Left forelimb (tissue), 1 donor: ENCODE data around the gene DHCR24.
"Not testable (repeated sequence)": the region's sequence is repeated elsewhere in the genome, so short reads cannot be mapped to it uniquely, and the experiment has no call there.

ENCODE experiments used
- DNase-seq: peaks from one replicate; pipeline ENCODE4 v3.0.0-alpha.2; 2018; ENCODE audit warnings: low spot score

The DHCR24 gene

DNA sequence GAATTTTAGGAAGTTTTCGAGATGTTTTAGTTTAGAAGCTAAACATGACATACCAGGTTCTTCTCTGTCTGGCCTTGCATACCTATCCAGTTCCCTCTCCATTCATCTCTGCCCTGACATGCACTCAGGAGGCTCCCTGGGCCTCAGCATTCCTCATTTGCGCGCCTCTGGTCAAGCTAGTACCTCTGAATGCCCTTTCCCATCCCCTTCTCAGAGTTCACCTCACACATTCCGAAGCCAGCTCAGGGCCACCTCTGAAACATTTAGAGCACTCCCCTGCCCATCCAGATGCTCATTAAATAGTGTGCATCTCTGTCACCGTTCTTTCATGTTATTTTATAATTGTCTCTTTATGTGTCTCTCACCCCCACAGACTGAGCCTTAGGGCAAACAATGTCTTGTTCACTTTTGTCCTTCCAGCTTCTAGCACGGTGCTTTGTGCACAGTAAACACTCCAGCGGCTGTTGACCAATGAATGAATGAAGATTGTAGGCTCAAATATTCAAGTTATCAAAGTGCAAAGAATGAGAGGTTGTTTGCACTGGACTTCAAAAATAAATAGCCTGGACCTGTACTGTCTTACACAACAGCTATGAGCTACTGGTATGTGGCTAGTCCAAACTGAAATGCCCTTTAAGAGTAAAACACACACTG lies 1.2 kb upstream of the DHCR24 start:
- no peak for DNase-seq

DNA sequence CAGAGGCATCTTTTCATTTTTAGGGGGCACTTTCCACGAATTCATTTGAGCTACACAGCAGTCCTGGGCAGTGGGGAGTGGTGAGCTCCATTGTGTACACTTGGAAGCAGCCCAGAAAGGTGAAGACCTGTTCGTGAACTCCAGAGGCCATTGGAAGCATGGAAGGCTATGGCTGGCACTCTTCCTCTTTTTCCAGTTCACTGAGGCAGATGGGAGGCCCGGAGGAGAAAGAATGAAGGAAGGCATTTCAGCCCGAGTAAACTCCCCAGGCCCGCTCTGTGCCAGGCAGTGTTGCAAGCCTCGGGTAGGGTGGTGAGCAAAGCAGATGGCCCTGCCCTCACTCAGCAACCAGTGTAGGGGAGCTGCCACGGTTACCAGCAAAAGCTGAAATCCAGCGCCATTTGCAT lies 673 bp upstream of the DHCR24 start:
- DNase-seq, result no peak

DNA sequence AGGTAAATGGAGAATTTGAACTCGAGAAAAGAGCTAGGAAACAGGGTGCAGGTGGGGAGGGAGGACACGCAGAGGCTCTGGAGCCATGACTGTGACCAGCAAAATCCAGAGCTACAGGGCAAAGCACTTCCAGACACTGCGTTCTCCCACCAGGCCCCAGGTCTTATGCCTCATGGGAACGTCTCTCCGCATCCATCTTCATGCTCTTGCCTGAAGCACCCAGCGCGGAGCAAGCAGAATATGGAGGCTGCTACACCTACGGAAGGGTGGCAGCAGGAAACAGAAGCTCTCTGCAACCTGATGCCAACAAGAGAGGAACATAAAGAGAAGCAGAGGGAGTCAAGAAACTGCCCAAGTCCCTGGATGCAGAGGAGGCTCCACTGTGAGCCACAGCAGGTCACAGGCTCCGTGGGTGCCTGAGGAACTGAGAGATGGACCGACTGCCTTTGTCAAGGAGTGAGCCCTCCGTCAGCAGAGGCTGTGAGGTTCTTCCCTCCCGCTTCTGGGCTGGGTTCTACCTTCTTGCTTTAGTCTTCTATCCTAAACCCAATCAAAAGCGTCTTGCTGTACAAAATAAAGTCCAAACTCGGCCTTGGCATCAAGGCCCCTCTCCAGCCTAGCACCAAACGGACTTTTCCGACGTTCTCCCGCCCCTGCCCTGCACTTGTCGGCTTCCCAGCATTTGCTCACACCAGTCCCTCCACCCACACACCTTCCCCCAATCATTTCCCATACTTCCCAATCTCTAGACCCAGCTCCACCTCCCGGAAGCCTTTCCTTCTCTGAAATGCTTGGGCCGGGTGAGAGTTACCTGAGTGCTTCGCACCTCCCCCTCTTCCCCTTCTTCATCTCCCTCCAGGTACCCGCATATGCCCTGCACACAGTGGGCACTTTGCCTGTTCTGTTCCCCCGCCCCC lies 930 bp downstream of the DHCR24 start:
- no peak for DNase-seq

GRCh38 chr1:54885237-54885679 lies 1.7 kb downstream of the DHCR24 start:
- DNase-seq, result no peak

DNA sequence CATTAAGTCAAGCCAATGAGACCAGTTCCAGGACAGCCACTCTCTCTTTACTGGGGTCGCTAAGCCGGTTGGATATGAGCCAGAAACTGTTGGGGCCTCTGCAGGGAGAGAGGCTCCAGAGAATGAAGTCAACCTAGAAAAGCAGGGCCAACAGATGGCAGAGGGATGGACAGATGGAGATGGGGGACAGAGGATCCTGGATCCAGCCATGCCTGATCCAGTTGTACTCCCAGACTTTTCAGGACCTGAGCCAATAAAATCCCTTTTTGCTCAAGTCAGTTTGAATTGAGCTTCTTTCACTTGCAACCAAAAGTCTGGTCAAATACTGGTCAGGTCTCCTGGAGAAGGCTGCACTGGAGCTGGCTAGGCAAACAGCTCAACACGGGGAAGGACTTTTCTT lies 2.2 kb downstream of the DHCR24 start:
- DNase-seq, result no peak

DNA sequence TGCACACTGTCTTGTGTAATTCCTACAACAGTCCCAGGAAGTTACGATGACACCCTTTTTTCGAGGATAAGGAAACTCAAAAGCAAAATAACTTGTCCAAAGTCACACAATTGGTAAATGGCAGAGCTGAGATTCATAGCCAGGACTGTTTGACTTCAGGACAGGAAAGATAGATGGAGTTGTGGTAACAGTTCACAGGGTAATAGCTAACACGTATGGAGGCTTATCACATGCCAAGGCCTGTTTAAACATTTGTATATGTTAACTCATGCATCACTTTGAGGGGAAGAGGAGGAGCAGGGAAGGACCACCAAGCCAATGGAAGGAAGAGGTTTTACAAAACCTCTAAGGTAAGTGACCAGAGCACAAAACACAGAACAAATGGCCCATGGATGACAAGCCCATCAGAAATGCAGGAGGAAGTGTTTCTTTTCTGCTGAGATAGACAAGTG lies 2.8 kb downstream of the DHCR24 start:
- DNase-seq, result no peak

- DNase-seq, result no peak
Measured at GRCh38 chr1:54883349-54884102, 3.5 kb downstream of the DHCR24 start.

GRCh38 chr1:54882519-54882918 lies 4.5 kb downstream of the DHCR24 start:
- DNase-seq, result no peak

GRCh38 chr1:54881604-54882003 lies 5.4 kb downstream of the DHCR24 start:
- not testable (repeated sequence) for DNase-seq

DNA sequence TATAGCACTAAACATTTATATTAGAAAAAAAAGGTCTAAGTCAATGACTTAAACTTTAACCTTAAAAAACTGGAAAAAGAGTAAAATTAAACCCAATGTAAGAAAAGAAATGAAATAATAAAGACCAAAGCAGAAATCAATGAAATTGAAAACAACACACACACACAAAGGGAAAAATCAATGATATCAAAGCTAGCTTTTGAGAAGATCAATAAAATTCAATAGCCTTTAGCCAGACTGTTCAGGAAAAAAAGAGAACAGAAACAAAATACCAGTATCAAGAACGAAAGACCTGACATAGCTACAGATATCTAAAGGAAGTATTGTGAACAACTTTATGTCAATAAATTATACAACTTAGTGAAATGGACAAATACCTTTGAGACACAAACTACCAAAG lies 7.1 kb downstream of the DHCR24 start:
- no peak for DNase-seq

- DNase-seq, result no peak
Measured at GRCh38 chr1:54876814-54877213, 10.2 kb downstream of the DHCR24 start.

- DNase-seq, result no peak
Measured at GRCh38 chr1:54875000-54875399, 12.0 kb downstream of the DHCR24 start.

DNA sequence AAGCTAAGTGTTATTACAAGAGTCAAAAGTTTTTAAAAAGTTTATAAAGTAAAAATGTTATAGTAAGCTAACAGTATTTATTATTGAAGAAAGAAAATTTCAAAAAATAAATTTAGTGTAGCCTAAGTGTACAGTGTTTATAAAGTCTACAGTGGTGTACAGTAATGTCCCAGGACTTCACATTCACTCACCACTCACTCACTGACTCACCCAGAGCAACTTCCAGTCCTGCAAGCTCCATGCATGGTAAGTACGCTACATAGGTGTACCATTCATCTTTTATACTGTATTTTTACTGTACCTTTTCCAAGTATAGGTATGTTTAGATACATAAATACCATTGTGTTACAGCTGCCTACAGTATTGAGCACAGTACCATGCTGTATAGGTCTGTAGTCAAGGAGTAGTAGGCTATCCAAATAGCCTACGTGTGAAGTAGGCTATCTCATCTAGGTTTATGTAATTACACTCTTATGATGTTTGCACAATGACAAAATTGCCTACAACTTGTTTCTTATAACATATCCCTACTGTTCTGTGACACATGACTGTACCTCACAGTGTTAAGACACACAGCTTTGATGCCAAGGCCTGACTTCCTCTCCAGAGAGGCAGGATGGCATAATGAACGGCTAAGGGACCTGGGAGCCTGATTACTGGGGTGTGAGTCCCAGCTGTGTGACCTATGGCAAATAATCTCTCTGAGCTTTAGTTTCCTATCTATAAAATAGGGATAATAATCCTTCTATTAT lies 12.7 kb downstream of the DHCR24 start:
- no peak for DNase-seq

DNA sequence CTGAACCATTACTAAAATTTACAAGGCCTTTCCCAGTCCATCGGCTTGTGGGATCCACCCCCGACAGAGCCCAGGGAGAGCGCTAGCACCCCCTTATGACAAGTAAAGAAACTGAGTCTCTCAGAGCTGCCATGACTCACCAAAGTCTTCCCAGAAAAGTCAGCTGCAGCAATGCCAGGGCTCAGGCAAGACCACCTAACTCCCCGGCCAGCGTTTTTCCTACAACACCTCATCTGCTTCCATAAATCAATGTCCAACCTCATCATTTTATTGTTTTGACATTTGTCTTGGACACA lies 15.0 kb downstream of the DHCR24 start:
- no peak for DNase-seq

DNA sequence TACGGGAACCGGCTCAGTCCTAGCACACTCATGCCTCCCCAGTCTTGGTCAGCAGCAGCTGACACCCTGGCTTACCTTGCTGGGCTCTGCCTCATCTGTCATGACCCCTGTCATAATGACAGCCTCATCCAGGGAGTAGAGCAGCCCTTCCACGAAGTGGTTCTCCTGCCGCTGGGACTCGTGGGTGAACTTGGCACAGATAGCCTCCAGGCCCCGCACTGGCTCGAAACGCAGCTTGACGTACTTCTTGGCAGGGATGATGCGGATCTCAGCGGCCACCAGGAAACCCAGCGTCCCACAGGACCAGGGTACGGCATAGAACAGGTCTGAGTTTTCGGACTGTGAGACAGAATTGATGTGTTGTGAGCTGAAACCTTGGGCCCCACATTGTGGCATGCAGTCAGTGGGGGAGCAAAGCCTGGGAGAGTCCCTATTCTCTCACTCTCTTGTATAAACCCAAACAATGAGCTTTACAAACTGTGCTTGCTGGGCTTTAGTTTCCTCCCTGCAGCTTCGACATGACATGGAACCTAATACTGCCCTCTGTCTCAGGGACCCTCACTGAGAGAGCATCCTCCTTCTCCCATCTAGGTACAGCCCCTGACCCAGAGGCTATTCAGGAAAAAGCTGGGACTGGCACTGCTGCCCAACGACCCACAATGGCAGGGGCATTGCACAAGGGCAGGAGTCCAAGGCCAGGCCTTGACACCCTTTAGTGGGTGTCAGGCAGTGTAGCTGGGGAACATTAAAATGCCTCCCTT lies 15.5 kb downstream of the DHCR24 start:
- no peak for DNase-seq

GRCh38 chr1:54870869-54871268 lies 16.1 kb downstream of the DHCR24 start:
- no peak for DNase-seq

DNA sequence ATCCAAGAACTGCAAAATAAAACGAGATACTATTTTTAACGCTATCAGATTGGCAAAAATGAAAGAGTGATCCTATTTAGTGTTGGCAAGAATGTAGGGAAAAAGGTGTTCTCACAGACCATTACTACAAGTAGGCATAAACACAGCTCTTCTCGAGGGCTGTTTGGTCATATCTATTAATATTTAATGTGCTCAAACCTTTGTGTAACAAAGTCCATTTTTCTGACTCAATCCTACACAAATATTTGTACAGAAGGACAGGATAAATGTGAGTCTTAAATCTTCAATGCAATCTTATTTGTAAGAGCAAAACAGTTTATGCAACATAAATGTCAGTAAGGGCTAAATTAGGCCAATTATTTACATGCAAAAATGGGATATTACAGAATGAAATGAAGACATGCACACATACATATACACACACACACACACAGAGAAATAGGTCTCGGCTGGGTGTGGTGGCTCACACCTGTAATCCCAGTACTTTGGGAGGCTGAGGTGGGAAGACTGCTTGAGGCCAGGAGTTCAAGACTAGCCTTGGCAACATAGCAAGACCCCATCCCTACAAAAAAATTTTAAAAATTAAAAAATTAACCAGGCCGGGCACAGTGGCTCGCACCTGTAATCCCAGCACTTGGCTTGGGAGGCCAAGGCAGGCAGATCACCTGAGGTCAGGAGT lies 17.7 kb downstream of the DHCR24 start:
- DNase-seq, result no peak

DNA sequence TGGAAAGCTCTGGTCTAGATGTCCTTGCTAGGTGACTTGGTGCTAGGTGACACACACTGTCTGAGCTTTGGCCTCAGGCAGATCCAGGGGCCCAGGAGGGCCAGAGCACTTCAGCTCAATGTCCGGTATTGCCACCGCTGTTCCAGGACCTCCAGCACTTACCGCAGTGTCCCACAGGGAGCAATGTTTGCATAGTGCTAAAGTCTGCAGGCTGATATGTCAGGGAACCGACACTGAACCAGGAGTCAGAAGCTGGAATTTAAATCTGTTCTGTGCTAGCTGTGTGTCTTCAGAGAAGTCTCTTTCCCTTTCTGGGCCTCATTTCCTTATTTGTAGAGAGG lies 19.3 kb downstream of the DHCR24 start:
- no peak for DNase-seq

DNA sequence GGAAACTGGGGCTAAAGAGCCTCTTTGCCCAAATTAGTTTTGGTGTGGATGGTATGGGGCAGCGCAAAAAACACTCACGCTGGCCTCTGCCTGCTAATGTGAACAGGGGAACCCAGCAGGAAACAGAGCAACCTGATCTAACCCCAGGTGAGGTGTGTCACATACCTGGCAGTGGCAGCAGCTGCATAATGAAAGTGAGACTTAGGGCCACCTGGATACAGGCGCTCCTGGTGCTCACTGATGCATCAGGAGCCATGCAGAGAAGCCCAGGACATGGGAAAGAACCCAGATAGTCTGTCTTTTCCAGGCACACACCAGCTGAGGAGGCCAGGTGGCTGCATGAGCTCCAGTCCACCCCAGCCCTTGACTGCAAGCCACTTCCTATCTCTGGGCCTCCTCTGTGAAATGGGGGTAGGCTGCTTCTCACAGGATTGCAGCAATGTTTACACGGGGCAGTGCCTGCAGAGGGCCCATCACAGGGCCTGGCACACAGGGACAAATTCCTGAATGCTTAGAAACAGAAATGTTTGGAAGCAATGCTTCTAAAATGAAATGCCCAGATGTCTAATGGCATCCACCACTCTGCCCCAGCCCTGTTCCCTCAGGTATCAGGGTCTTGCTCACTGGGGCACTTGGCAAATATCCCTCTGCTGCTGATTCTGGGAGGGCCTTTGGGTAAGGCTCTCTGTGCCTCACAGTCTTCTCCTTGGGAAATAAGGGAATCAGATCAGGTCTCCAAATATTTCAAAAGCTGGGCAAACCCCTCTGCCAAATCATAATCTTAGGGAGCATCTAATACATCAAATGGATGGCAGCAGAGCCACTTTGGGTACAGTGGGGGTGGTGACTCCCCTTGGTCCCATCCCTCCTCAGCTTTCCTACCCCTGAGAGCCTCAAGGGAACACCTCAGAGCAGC lies 19.9 kb downstream of the DHCR24 start:
- no peak for DNase-seq
